Measurements from ENCODE around the gene SPATA6L. TPM values are rescaled to one million over a fixed set of nuclear protein-coding genes. Genes with fewer than 3 reads are reported as not detected.
"Not testable (repeated sequence)": the region's sequence is repeated elsewhere in the genome, so short reads cannot be mapped to it uniquely, and the experiment has no call there.

The SPATA6L gene
- polyA plus RNA-seq, 3 donors = 2.5 to 6.7 (median 4.6) TPM

- no peak for DNase-seq
Measured at GRCh38 chr9:4639420-4639819, 26.9 kb downstream of the SPATA6L start.

GRCh38 chr9:4638968-4639367 is 27.3 kb downstream of the SPATA6L start:
- no peak for DNase-seq

- no peak for DNase-seq
Measured at GRCh38 chr9:4630836-4631235, 35.4 kb downstream of the SPATA6L start.

GRCh38 chr9:4622016-4622415 is 44.3 kb downstream of the SPATA6L start:
- DNase-seq = no peak

- no peak for DNase-seq
Measured at GRCh38 chr9:4620881-4621555, 45.3 kb downstream of the SPATA6L start.

- DNase-seq = no peak
Measured at GRCh38 chr9:4620057-4620765, 46.1 kb downstream of the SPATA6L start.

GRCh38 chr9:4618700-4619099 is 47.6 kb downstream of the SPATA6L start:
- DNase-seq = no peak

- no peak for DNase-seq
Measured at GRCh38 chr9:4617752-4618151, 48.5 kb downstream of the SPATA6L start.

- no peak for DNase-seq
Measured at GRCh38 chr9:4615778-4616177, 50.5 kb downstream of the SPATA6L start.

GRCh38 chr9:4615251-4615650 is 51.0 kb downstream of the SPATA6L start:
- DNase-seq = no peak

GRCh38 chr9:4614627-4615026 is 51.7 kb downstream of the SPATA6L start:
- DNase-seq = no peak

GRCh38 chr9:4606033-4606432 is 60.2 kb downstream of the SPATA6L start:
- not testable (repeated sequence) for DNase-seq

- peak; percentile 71 for DNase-seq
Measured at GRCh38 chr9:4604678-4605095, 61.6 kb downstream of the SPATA6L start.

- DNase-seq = no peak
Measured at GRCh38 chr9:4603830-4604229, 62.5 kb downstream of the SPATA6L start.

GRCh38 chr9:4600368-4600767 is 65.9 kb downstream of the SPATA6L start:
- DNase-seq = no peak

GRCh38 chr9:4596165-4596922 is 69.9 kb downstream of the SPATA6L start:
- no peak for DNase-seq

GRCh38 chr9:4594994-4595393 is 71.3 kb downstream of the SPATA6L start:
- DNase-seq = no peak

- no peak for DNase-seq
Measured at GRCh38 chr9:4594545-4594944, 71.7 kb downstream of the SPATA6L start.

GRCh38 chr9:4592886-4593285 is 73.4 kb downstream of the SPATA6L start:
- DNase-seq = no peak

GRCh38 chr9:4592295-4592694 is 74.0 kb downstream of the SPATA6L start:
- DNase-seq = no peak

- no peak for DNase-seq
Measured at GRCh38 chr9:4591123-4591500, 75.2 kb downstream of the SPATA6L start.

GRCh38 chr9:4590430-4591122 is 75.7 kb downstream of the SPATA6L start:
- DNase-seq = no peak
